Measurements from ENCODE around the gene PICALM.
"Not testable (repeated sequence)": the region's sequence is repeated elsewhere in the genome, so short reads cannot be mapped to it uniquely, and the experiment has no call there.

Gene PICALM

DNA sequence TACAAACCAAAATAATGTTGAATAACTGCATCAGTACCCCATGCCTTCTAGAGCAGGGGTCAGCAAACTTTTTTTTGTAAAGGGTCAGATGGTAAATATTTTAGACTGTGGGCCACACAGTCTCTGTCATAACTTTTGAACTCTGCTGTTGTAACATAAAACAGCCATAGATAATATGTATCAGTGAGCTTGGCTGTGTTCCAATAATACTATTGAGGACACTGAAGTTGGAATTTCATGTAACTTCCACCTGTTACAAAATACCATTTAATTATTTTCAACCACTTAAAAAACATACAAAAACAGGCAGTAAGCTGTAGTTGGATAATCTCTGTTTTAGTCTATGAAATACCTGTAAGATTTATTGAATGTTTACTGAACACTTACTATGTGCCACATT lies 55.2 kb downstream of the PICALM start:
- H3K4me3 ChIP-seq (ENCODE audit: low read length), result no peak overlapping the region
- no peak for DNase-seq (ENCODE audit: low read depth, low spot score)

DNA sequence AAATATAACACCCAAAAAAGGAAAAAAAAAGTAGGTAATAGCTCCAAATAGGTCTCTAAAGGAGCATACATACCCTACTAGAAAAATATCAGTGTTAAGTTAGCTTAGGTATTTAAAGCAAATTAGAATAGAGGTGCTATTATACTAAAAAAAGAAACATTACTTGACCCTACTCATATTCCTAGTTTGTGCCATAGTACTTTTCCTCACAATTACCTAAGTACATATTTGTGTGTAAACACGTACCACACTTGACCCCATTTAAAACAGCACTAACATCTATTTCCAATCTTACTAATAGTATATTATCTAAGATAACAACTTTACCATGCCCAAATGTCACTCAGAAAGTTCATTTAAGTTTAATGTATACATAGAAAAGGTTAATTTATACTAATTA lies 57.7 kb downstream of the PICALM start:
- DNase-seq (ENCODE audit: low read depth, low spot score), result no peak

DNA sequence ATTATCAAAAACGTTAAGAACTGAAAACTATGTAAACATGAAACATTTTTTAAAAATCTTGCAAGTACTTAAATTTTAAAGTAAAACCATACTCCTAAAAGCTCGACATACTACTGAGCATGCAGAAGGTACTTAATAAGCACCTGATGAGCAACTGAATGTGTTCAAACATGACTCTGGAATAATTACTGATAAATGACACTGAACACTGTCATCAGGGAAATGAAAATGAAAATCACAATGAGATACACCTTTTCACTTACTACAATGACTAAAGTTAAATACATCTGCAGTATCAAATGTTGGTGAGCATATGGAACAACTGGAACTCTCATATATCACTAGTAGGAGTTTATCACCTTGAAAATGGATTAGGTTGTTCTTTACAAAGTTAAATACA lies 65.2 kb downstream of the PICALM start:
- no peak for DNase-seq (ENCODE audit: low read depth, low spot score)
- H3K4me3 ChIP-seq (ENCODE audit: low read length), result no peak overlapping the region

More for the DNA sequence above, 57.7 kb downstream of the PICALM start:
- H3K4me3 ChIP-seq (ENCODE audit: low read length), result no peak overlapping the region

DNA sequence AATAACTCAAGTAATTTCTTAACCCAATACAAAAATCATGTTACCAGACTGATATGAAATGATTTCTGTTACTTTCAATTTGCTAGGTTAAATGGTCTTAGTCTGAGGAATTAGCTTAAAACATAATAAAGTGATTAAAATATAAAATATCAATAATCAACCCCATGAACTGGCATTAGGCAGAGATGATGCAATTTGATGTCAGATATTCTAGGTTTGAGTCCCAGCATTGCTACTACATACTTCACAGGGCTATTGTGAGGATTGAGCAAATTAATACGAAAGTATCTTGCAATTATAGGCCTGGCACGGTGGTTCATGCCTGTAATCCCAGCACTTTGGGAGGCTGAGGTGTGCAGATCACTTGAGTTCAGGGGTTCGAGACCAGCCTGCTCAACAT lies 66.5 kb downstream of the PICALM start:
- no peak overlapping the region for H3K4me3 ChIP-seq (ENCODE audit: low read length)

GRCh38 chr11:85991508-85991907 lies 77.4 kb downstream of the PICALM start:
- no peak for DNase-seq (ENCODE audit: low read depth, low spot score)
- no peak overlapping the region for H3K4me3 ChIP-seq (ENCODE audit: low read length)

More for the DNA sequence above, 66.5 kb downstream of the PICALM start:
- DNase-seq (ENCODE audit: low read depth, low spot score), result no peak

GRCh38 chr11:85989746-85990145 lies 79.1 kb downstream of the PICALM start:
- no peak for DNase-seq (ENCODE audit: low read depth, low spot score)
- no peak overlapping the region for H3K4me3 ChIP-seq (ENCODE audit: low read length)

GRCh38 chr11:85988780-85989179 lies 80.1 kb downstream of the PICALM start:
- H3K4me3 ChIP-seq (ENCODE audit: low read length), result no peak overlapping the region
- DNase-seq (ENCODE audit: low read depth, low spot score), result no peak

- no peak overlapping the region for H3K4me3 ChIP-seq (ENCODE audit: low read length)
- DNase-seq (ENCODE audit: low read depth, low spot score), result no peak
Measured at GRCh38 chr11:85977751-85978160, 91.1 kb downstream of the PICALM start.

DNA sequence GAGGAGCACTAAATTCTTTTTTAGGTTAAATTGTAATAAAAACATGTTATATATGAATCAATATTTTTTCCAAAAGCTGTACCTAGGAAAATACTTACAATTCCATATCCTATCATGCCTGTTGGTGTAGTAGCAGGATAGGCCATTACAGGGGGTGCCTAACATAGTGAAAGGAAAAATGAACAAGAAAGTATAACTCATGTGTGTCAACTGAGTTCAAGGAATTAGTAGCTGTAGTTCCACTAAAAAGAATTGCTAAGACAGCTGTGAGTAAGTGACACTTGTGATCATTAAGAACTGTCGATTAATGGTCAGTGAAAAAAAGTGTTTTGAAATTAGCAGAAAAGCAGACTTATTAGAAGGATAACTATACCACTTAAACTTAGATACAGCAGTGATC lies 92.4 kb downstream of the PICALM start:
- DNase-seq (ENCODE audit: low read depth, low spot score), result no peak
- H3K4me3 ChIP-seq (ENCODE audit: low read length), result no peak overlapping the region

DNA sequence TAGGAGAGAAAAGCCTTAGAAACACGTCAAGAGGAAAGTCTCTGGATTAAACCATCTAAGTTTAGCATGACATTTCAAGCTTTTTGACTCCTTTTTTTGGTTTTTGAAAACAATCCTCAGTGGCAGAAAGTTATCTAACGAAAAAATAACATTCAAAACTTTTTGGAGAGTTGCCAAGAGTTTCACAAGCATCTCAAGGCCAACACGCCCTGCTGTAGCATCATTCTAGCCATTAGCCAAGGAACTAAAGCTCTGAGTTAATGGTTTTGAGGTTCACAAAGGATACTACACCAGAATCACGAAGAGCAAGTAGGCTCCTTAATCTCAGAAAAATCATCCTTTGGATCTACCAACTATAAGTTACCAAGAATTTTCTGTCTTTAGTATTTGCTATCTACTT lies 94.8 kb downstream of the PICALM start:
- no peak overlapping the region for H3K4me3 ChIP-seq (ENCODE audit: low read length)
- no peak for DNase-seq (ENCODE audit: low read depth, low spot score)

- DNase-seq (ENCODE audit: low read depth, low spot score), result no peak
- H3K4me3 ChIP-seq (ENCODE audit: low read length), result no peak overlapping the region
Measured at GRCh38 chr11:85970593-85970992, 98.3 kb downstream of the PICALM start.

DNA sequence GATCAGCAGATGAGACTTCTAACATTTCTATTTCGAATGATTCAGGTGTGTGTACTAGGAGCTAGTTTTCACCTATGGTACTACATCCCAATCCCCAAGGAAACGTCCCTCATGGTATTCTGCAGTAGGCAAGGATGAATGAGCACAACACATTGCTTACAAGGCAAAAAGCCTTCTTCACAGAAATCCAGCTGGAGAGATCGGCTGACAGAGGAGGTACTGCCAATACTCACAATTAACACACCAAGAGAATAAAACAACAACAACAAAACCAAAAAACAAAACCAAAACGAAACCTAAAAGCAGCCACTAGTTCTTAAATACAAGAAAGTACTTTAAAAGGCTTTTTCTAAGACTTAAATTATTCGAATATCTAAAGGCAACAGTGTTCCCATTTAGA lies 101.4 kb downstream of the PICALM start:
- DNase-seq (ENCODE audit: low read depth, low spot score), result no peak
- no peak overlapping the region for H3K4me3 ChIP-seq (ENCODE audit: low read length)

DNA sequence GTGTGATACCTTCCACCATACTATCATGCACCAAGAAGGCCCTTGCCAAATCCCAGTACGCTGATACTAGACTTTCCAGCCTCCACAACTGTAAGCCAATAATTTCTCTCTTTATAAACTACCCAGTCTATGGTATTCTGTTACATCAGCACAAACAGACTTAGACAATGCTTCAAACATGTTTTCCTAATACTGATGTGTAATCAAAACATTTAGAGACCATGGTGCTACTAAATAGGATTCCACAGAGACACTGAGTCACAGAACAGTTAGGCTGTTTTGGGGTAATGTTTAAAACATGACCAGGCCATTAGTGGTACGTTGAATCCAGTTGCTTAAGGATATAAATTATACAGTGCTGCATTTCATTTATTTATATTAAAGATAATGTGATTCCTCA lies 103.7 kb downstream of the PICALM start:
- no peak overlapping the region for H3K4me3 ChIP-seq (ENCODE audit: low read length)
- no peak for DNase-seq (ENCODE audit: low read depth, low spot score)

DNA sequence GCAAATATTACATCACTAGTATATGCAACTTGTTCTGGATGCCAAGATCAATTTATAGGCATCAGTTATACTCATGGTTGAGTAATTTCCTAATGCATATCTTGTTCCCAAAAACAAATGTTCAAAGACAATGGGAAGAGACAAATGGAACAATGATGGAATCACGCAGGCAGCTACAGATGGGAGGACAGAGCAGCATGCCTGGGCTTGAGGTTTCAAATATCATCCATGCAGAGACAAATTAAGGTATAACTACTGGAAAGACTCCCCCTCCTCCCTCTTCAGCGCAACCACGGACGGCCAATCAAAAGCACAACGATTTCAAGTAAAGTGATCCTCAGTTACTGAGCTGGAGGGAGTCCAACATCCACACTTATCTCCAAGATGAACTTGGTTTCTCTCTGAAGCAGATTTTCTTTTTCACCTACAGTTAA lies 106.9 kb downstream of the PICALM start:
- no peak overlapping the region for H3K4me3 ChIP-seq (ENCODE audit: low read length)
- DNase-seq (ENCODE audit: low read depth, low spot score), result no peak

- no peak for DNase-seq (ENCODE audit: low read depth, low spot score)
- H3K4me3 ChIP-seq (ENCODE audit: low read length), result no peak overlapping the region
Measured at GRCh38 chr11:85961130-85961529, 107.8 kb downstream of the PICALM start.

DNA sequence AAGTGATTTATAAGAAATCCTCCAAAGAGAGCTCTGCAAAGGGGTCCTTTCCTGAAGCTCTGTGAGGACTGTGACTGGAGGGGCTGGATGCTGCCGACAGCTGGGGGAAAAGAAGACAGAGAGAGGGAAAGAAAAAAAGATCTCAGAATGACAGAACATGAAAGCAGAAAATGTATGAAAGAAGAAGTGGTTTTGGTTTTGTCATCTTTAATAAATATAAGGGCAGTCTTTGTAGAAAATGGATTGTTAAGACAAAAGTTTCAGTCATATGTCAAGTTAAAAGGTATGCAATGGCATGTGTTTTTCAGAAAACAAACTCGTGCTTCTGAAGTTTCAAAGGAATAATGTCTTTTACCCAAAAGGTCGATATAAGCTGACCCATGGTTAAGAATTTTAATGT lies 108.2 kb downstream of the PICALM start:
- H3K4me3 ChIP-seq (ENCODE audit: low read length), result no peak overlapping the region
- no peak for DNase-seq (ENCODE audit: low read depth, low spot score)

- H3K4me3 ChIP-seq (ENCODE audit: low read length), result no peak overlapping the region
- DNase-seq (ENCODE audit: low read depth, low spot score), result no peak
Measured at GRCh38 chr11:85955531-85955930, 113.4 kb downstream of the PICALM start.

DNA sequence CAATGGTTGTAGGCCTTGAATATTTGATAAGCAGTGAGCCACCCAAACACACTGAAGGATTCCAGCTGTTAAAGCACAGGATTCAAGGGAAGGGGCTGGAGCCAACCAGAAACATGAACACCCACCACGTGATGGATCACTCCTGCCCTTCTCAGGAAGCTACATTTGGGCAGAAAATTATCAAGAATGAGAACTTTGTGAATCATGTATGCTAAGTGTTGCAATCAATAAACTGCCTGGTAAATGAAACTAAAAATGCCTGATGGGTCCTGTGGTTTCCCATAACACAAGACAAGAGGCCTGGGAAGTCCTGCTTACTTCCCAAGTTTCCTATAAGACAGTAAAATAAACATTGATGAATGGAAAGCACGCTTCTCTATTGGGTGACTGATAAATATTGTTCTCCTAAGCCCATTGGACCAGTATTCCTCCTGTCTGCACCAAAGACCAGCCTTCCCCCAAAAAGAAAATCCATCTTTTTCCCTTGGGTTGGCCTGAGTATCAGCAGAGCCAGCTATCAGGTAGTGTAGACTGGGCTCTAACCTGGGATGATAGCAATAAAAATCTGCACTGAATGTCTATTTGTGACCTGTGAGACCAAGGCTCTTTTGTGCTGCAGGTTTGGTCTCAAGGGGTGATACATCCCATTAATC lies 115.3 kb downstream of the PICALM start:
- no peak for DNase-seq (ENCODE audit: low read depth, low spot score)
- no peak overlapping the region for H3K4me3 ChIP-seq (ENCODE audit: low read length)

DNA sequence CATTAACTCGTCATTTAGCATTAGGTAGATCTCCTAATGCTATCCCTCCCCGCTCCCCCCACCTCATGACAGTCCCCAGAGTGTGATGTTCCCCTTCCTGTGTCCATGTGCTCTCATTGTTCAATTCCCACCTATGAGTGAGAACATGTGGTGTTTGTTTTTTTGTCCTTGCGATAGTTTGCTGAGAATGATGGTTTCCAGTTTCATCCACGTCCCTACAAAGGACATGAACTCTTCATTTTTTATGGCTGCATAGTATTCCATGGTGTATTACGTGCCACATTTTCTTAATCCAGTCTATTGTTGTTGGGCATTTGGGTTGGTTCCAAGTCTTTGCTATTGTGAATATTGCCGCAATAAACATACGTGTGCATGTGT lies 116.8 kb downstream of the PICALM start:
- H3K4me3 ChIP-seq (ENCODE audit: low read length); DNase-seq (ENCODE audit: low read depth, low spot score): not testable (repeated sequence)

- no peak overlapping the region for H3K4me3 ChIP-seq (ENCODE audit: low read length)
- no peak for DNase-seq (ENCODE audit: low read depth, low spot score)
Measured at GRCh38 chr11:85951428-85952107, 117.3 kb downstream of the PICALM start.

DNA sequence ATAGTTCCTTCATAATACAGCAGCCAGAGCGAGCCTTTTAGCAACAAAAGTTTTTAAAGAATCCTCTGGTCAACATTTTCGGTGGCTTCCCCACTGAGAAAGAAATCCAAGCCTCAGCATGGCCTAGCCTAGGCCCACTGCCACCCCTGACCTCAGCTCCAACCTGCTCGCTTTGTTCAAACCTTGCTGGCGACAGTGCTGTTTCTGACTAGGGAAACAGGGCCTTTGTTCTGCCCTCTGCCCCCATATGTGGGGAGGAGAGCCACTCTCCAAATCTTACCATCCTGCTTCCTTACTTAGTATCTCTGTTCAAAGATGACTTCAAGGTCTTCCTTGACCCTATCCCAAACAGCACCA lies 117.9 kb downstream of the PICALM start:
- DNase-seq (ENCODE audit: low read depth, low spot score), result no peak
- H3K4me3 ChIP-seq (ENCODE audit: low read length), result no peak overlapping the region
